Mucosa of rectum (tissue), 2 donors: ENCODE measurements around the gene MPEG1.

Experiments
- H3K27ac ChIP-seq, 2 donors: one replicate each; pipeline ENCODE4 v1.7.0; 2013; ENCODE audit warnings: inconsistent platforms in 2 of 2, low read depth in 2 of 2, low read length in 2 of 2
- H3K27me3 ChIP-seq, 2 donors: one replicate each; pipeline ENCODE4 v1.7.0; 2013; ENCODE audit warnings: low read length in 2 of 2; ENCODE audit not compliant: control insufficient read depth in 2 of 2, insufficient read depth in 2 of 2
- H3K36me3 ChIP-seq, 2 donors: one replicate each; pipeline ENCODE4 v1.7.0; 2013; ENCODE audit warnings: low read length in 2 of 2; ENCODE audit not compliant: control insufficient read depth in 2 of 2, insufficient read depth in 2 of 2
- H3K4me1 ChIP-seq, 2 donors: one replicate each; pipeline ENCODE4 v1.7.0; 2013; ENCODE audit warnings: low read length in 2 of 2, mild to moderate bottlenecking in 1 of 2; ENCODE audit not compliant: control insufficient read depth in 2 of 2, insufficient read depth in 2 of 2
- H3K4me3 ChIP-seq, 2 donors: one replicate each; pipeline ENCODE4 v1.7.0; 2013; ENCODE audit warnings: low read length in 2 of 2
- H3K9ac ChIP-seq, 2 donors: one replicate each; pipeline ENCODE4 v1.7.0; 2013; ENCODE audit warnings: low read length in 2 of 2, low read depth in 1 of 2, mild to moderate bottlenecking in 1 of 2
- H3K9me3 ChIP-seq, 2 donors: one replicate each; pipeline ENCODE4 v1.7.0; 2013; ENCODE audit warnings: low read length in 2 of 2; ENCODE audit not compliant: control insufficient read depth in 2 of 2
- donor health status: healthy.
- donor health status: Normal muscosa, but diverticular disease.

The MPEG1 gene

DNA sequence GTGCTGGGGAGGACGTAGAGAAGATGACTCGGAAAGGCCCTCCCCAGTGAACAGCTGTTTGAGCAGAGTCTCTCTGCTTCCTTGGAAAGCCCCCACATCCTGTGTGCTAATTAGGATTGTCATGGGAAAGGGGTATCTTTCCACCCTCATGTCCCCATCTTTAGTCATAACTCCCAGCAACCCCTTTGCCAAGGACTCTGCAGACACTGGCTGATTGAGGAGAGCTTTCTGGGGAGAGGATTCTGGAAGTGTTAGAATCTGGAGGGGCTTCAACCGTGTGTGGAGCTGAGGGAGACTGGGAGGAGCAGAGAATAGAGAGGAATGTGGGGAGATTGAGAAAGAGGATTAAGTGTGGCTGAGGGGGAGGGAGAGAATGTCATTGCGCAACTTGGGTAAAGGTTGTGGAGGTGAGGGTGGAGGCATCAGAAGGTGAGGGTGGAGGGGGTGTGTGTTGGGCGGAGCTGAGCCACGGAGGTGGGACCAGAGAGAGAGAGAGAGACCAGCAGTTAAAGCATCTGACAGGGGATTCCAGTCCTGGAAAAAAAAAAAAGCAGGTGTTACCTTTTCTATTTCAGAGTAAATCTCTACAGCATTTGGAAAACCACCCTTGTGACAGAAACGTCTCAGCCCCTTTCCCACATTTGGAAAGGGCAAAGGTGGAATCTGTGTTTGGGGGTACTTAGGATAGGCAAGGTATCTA is 38.6 kb downstream of the MPEG1 start:
- Histone ChIP-seq H3K9ac (peak overlapping the region; percentile 77 to 83), H3K4me1 (peaks cover 33 to 38% of the 10 kb centered on the region in 2 donors), H3K36me3 (peaks cover 10 to 15% of the 10 kb centered on the region in 2 donors), H3K27me3 (no peaks in the 10 kb centered on the region), H3K27ac (peak overlapping the region; percentile 94 to 96), H3K9me3 (no peaks in the 10 kb centered on the region), H3K4me3 (peak overlapping the region; percentile 78 to 81)

DNA sequence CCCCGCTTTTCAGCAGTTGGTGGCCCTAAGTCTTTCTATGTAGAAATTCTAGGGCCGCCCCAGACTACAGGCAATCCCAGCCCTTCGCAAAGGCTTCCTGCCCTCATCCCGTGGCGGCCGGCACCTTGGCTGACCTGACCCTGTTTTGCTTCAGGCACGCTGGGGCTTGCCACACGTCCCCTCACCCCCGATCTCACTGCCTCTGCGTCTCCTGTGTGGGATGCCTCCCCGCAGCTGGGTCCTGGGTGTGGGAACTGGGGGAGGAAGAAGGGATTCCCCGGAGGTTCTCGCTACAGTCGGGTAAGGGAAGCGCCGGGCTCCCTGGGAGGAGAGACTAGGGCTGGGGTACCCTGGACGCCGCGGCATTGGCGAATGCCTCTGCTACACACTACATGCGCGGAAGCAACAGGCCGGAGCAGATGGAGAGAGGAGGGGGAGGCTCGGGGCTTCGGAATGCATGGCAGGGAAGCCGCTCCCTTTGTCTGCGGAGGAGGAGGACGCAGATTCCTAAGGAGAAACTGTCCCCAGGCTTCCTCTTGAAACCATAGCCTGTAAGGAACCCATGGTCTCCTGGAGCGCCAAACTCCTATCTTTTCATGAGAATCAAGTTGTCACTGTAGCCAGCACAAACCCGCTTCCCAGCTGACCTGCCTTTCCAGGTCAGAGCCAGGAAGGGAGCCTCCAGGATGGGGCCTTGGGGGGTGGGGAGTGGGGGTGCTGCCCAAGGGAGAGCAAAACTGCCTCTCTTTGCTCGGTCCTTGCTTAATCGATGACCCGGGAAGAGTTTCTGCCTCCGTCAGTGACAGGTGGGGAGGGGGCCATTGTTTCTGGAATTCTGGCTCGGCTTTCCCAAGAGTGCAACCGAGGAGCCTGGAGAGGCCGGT is 39.4 kb downstream of the MPEG1 start:
- Histone ChIP-seq H3K4me1 (peaks cover 31 to 35% of the 10 kb centered on the region in 2 donors), H3K9ac (peak overlapping the region; percentile 77 to 83), H3K4me3 (peak overlapping the region; percentile 78 to 81), H3K27ac (peak overlapping the region; percentile 94 to 96), H3K27me3 (no peaks in the 10 kb centered on the region), H3K36me3 (peaks cover 10 to 12% of the 10 kb centered on the region in 2 donors), H3K9me3 (no peaks in the 10 kb centered on the region)

DNA sequence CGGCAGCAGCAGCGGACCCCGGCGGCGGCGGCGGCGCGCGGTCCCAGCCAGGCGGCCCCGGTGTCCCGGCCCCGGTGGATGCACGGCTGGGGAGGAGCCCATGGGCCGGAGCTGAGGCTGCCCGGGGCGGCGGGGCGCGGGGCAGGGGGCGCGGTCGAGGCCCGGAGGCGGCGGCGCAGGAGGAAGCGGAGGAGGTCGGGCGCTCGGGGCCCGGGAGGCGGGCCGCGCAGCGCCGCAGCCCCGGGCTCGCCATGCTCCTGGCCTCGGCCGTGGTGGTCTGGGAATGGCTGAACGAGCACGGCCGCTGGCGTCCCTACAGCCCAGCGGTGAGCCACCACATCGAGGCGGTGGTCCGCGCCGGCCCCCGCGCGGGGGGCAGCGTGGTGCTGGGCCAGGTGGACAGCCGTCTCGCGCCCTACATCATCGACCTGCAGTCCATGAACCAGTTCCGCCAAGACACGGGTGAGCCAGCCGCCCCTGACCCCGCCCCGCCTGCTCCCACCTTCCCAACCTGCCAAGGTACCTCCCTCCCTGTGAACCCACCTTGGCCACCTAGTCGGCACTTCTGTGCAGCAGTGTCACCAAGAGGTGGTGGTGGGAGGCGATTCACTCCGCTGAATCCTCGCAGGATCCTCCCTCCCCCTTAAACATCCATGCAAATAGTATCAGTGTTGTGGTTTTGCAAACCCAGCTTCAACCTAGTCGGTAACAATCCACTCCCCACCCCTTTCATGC is 40.2 kb downstream of the MPEG1 start:
- Histone ChIP-seq H3K9me3 (no peaks in the 10 kb centered on the region), H3K36me3 (peaks cover 6% of the 10 kb centered on the region in 2 donors), H3K4me3 (peak overlapping the region; percentile 78 to 81), H3K4me1 (peaks cover 31 to 34% of the 10 kb centered on the region in 2 donors), H3K27me3 (no peaks in the 10 kb centered on the region), H3K9ac (peak overlapping the region; percentile 77 to 83), H3K27ac (peak overlapping the region; percentile 94 to 96)

DNA sequence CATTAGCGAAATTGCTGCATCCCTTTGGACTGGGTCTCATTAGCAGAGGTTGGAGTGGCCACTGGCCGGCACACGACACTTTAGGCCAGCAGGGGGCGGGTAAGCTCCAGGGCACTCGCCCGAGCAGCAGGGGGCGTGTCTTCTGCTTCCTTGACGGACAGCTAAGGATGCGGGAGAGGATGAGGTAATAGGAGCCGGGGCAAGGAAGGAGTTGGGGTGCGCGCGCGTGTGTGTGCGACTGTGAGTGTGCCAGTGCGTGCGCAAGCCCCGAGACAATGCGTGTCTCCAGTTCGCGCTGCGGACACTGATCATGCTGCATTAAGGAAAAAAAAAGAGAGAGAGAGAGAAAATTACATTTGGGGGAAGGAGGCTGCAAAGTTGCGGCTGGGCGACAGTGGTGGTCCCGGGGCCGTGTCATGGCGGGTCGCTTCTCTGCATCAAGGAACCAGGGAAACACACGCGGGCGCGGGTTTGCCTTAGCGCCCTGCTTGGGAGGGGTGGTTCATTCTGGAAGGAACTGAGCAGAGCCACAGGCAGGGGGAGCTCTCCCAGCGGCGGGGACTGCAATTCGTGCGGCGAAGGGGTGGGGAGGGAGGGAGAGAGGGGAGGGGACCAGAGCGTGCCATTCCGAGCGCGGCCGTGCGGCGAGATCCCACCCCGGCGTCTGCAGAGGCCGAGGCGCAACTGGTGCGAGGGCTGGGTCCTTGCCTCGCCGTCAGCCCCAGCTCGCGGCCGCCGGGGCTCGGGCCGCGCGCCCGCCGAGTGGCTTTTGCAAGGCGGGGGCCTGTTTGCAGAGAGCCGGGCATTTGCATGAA is 41.0 kb downstream of the MPEG1 start, which contains the start of gene DTX4:
Gene DTX4 (plus strand): TSS at position 625 of the 815 bp plus-strand sequence. CDS start 464 bp downstream, outside the sequence.
- Histone ChIP-seq H3K9ac (peak within 1 kb of the TSS; percentile 77 to 83), H3K27me3 (no peaks in the 10 kb centered on the region), H3K4me3 (peak within 1 kb of the TSS; percentile 78 to 81), H3K4me1 (peaks cover 29 to 34% of the 10 kb centered on the region in 2 donors), H3K36me3 (peaks cover 3 to 6% of the 10 kb centered on the region in 2 donors), H3K9me3 (no peaks in the 10 kb centered on the region), H3K27ac (peak within 1 kb of the TSS; percentile 94 to 96)

DNA sequence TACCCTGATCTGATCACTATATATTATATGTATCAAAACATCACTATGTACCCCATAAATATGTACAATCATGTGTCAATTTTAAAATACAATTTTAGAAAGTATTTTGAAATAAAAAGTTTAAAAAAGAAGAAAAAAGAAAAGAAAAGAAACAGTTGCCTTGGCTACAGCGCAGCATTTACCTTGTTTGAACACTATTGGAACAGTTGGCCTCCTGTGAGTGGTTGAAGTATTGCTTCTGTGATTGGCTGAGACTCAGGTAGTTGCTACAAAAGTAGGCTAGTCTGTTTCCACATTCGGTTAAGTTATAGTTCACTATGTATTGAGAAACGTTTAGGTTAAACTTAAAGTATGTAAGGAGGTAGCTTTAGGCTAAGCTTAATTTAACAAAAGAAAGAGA is 48.7 kb downstream of the MPEG1 start:
- H3K36me3 ChIP-seq, result no peaks in the 10 kb centered on the region
- no peak overlapping the region for H3K27ac ChIP-seq
- no peaks in the 10 kb centered on the region for H3K9me3 ChIP-seq
- no peak overlapping the region for H3K9ac ChIP-seq
- no peak overlapping the region for H3K4me3 ChIP-seq
- H3K4me1 ChIP-seq, result no peaks in the 10 kb centered on the region
- H3K27me3 ChIP-seq, result no peaks in the 10 kb centered on the region
